ENCODE data around the gene FRMD4A. TPM values are rescaled to one million over a fixed set of nuclear protein-coding genes. Genes with fewer than 3 reads are reported as not detected.

FRMD4A gene
- total RNA-seq, 1 experiment from 2014 or later, result not detected

DNA sequence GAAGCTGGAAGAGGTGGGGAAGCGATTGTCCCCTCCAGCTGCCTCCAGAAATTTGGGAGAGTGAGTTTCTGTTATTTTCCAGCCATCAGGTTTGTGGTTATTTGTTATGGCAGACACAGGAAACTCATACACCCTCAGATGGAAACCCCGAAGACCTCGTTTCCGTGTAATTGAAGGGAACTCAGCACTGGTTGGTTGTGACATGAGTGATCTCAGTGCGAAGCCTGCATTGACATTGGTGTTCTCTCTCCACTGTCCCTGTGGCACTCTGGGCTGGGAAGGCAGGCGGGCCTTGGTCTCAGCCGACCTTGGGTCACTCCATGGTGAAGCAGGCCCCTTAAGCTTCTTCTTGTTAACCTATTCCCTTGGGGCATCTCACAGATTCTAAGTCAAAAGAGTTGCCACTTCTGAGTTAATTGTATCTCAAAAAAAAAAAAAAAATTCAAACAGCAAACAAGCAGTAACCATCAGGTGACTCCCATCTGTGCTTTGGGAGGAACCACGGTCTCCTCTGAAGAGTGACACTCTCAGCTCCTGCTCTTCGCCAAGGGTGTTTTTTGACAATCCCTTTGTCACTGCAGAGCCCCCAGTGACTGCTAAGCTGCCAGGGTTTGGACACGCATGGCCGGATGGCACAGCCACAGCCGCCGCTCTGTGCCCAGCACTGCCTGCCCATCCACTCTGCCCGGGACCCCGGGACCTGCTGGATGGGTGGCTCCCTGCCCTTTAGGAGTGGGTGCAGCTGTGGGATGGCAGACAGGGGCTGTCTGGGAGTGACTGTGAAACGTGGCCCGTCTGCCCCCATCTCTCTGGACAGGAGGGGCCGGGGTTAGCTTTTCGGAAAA, 510.4 kb downstream of the FRMD4A start:
- Histone ChIP-seq H3K27me3 (ENCODE audit: low read length) (0 out of 2 replicates have a peak, but pooled peaks cover 2% of the 10 kb centered on the region), H3K4me1 (ENCODE audit: low read length) (no peaks in the 10 kb centered on the region), H4K20me1 (ENCODE audit: insufficient read depth, low read depth, low read length) (no peaks in the 10 kb centered on the region), H3K36me3 (ENCODE audit: insufficient read depth, low read length) (no peaks in the 10 kb centered on the region), H3K9ac (ENCODE audit: low read length) (no peak overlapping the region), H3K4me2 (ENCODE audit: low read depth, low read length, poor library complexity, severe bottlenecking) (no peak overlapping the region), H2AFZ (ENCODE audit: low read length) (no peak overlapping the region), H3K9me3 (ENCODE audit: low read length) (no peaks in the 10 kb centered on the region), H3K79me2 (ENCODE audit: low read length) (no peaks in the 10 kb centered on the region), H3K4me3 (ENCODE audit: low read length) (no peak overlapping the region), H3K9me2 (replicated peaks; ENCODE audit: insufficient read depth, low read length) (no peaks in the 10 kb centered on the region), H3K27ac (ENCODE audit: low read length) (no peak overlapping the region)
- DNase-seq, result no peak

DNA sequence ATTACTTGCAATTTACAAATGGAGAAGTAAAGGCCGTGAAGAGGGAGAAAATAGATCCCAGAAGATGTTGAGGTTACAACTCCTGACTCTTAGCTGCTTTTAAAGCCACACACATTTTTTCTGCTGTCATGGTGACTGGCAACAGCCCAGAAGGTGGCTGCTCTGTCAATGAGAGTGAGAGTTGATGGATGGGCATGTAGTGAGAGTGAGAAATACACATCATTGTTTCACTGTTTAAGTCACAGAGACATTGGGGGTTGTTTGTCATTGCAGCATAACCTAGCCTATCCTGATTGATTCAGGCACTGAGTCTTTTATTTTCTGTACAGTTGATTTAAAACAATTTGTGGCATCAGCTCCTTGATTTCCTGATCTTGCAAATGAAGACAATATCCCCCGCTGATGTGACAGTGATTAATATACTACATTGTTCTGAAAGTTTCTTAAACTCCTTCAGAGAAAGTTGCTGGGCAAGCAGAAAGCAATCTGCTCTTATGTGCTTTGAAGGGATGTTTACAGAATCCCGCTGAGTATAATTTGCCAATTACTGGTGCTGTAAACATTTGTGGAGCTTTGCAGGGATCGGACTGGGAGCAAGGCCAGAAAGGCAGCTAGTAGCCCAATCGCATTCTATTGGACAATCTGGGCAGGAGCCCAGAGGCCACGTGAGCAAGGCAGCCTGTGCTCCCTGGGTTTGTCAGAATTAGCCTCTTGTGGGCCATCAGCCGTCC, 514.4 kb downstream of the FRMD4A start:
- Histone ChIP-seq H4K20me1 (ENCODE audit: insufficient read depth, low read depth, low read length) (no peaks in the 10 kb centered on the region), H3K4me1 (ENCODE audit: low read length) (no peaks in the 10 kb centered on the region), H3K36me3 (ENCODE audit: insufficient read depth, low read length) (no peaks in the 10 kb centered on the region), H3K27ac (ENCODE audit: low read length) (no peak overlapping the region), H3K4me2 (ENCODE audit: low read depth, low read length, poor library complexity, severe bottlenecking) (no peak overlapping the region), H3K4me3 (ENCODE audit: low read length) (no peak overlapping the region), H3K9ac (ENCODE audit: low read length) (no peak overlapping the region), H2AFZ (ENCODE audit: low read length) (no peak overlapping the region), H3K79me2 (ENCODE audit: low read length) (no peaks in the 10 kb centered on the region), H3K9me3 (ENCODE audit: low read length) (no peaks in the 10 kb centered on the region), H3K27me3 (ENCODE audit: low read length) (0 out of 2 replicates have a peak, but pooled peaks cover 2% of the 10 kb centered on the region), H3K9me2 (replicated peaks; ENCODE audit: insufficient read depth, low read length) (no peaks in the 10 kb centered on the region)
- no peak for DNase-seq

DNA sequence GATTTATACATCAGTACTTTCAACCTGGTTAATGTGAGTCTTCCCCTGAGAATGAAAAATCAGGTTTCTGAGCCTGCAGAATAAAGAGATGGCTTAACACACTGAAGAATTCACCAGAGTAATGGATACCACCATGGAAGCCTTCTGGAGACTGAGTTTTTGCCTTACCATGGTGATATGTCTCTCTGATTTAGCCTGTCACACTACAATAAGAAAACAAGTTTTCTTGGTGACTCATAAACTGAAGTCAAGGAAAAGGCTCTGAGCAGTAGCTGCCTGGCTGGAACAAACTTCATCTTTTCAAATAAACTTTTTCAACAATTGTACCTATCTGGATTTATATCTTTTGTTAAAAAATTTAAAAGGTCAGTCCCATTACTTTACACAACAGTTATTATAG, 515.0 kb downstream of the FRMD4A start:
- Histone ChIP-seq H2AFZ (ENCODE audit: low read length) (no peak overlapping the region), H3K27me3 (ENCODE audit: low read length) (0 out of 2 replicates have a peak, but pooled peaks cover 2% of the 10 kb centered on the region), H3K9me2 (replicated peaks; ENCODE audit: insufficient read depth, low read length) (no peaks in the 10 kb centered on the region), H3K36me3 (ENCODE audit: insufficient read depth, low read length) (no peaks in the 10 kb centered on the region), H4K20me1 (ENCODE audit: insufficient read depth, low read depth, low read length) (no peaks in the 10 kb centered on the region), H3K4me2 (ENCODE audit: low read depth, low read length, poor library complexity, severe bottlenecking) (no peak overlapping the region), H3K79me2 (ENCODE audit: low read length) (no peaks in the 10 kb centered on the region), H3K4me1 (ENCODE audit: low read length) (no peaks in the 10 kb centered on the region), H3K9ac (ENCODE audit: low read length) (no peak overlapping the region), H3K9me3 (ENCODE audit: low read length) (no peaks in the 10 kb centered on the region), H3K27ac (ENCODE audit: low read length) (no peak overlapping the region), H3K4me3 (ENCODE audit: low read length) (no peak overlapping the region)
- no peak for DNase-seq

DNA sequence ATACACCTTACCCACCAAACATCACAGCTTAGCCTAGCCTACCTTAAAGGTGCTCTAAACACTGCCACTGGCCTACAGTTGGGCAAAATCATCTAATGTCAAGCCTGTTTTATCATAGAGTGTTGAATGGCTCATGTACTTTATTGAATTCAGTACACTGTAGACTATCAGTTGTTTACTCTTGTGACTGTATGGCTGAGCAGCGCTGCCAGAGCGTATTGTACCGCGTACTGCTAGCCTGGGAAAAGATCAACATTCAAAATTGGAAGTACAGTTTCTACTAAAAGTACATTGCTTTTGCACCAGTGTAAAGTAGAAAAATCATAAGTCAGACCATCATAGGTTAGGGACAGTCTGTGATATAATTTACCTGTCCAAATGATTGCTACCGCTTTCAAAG, 517.2 kb downstream of the FRMD4A start:
- Histone ChIP-seq H2AFZ (ENCODE audit: low read length) (no peak overlapping the region), H4K20me1 (ENCODE audit: insufficient read depth, low read depth, low read length) (0 out of 2 replicates have a peak, but pooled peaks cover 3% of the 10 kb centered on the region), H3K9ac (ENCODE audit: low read length) (no peak overlapping the region), H3K9me3 (ENCODE audit: low read length) (no peaks in the 10 kb centered on the region), H3K79me2 (ENCODE audit: low read length) (no peaks in the 10 kb centered on the region), H3K9me2 (replicated peaks; ENCODE audit: insufficient read depth, low read length) (no peaks in the 10 kb centered on the region), H3K36me3 (ENCODE audit: insufficient read depth, low read length) (no peaks in the 10 kb centered on the region), H3K27me3 (ENCODE audit: low read length) (no peaks in the 10 kb centered on the region), H3K4me1 (ENCODE audit: low read length) (no peaks in the 10 kb centered on the region), H3K4me2 (ENCODE audit: low read depth, low read length, poor library complexity, severe bottlenecking) (no peak overlapping the region), H3K27ac (ENCODE audit: low read length) (no peak overlapping the region), H3K4me3 (ENCODE audit: low read length) (no peak overlapping the region)
- DNase-seq, result no peak

DNA sequence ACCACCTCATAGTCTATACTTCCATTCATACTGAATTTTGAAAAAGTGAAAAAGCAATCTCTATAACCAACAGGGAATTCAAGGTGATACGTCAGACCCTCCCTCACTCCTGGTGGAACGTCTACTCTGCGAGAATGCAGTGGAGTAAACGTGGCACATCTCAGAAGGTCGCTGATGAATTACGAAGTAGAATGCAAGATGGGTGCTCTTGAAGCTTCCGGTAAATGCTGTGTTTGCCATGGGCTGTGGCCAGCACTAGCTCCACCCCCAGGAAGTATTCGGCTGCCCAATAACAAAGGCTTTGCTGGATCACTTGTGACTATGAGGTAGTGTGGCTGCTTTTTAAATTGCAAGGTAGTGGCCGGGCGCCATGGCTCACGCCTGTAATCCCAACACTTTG, 517.9 kb downstream of the FRMD4A start:
- H4K20me1 ChIP-seq (ENCODE audit: insufficient read depth, low read depth, low read length), result 0 out of 2 replicates have a peak, but pooled peaks cover 3% of the 10 kb centered on the region
- H3K9me3 ChIP-seq (ENCODE audit: low read length), result no peaks in the 10 kb centered on the region
- H3K79me2 ChIP-seq (ENCODE audit: low read length), result no peaks in the 10 kb centered on the region
- H3K36me3 ChIP-seq (ENCODE audit: insufficient read depth, low read length), result no peaks in the 10 kb centered on the region
- H3K27ac ChIP-seq (ENCODE audit: low read length), result no peak overlapping the region
- H3K4me3 ChIP-seq (ENCODE audit: low read length), result no peak overlapping the region
- H3K4me1 ChIP-seq (ENCODE audit: low read length), result no peaks in the 10 kb centered on the region
- no peaks in the 10 kb centered on the region for H3K27me3 ChIP-seq (ENCODE audit: low read length)
- DNase-seq, result no peak
- H2AFZ ChIP-seq (ENCODE audit: low read length), result no peak overlapping the region
- no peak overlapping the region for H3K9ac ChIP-seq (ENCODE audit: low read length)
- H3K9me2 ChIP-seq (replicated peaks; ENCODE audit: insufficient read depth, low read length), result no peaks in the 10 kb centered on the region
- no peak overlapping the region for H3K4me2 ChIP-seq (ENCODE audit: low read depth, low read length, poor library complexity, severe bottlenecking)

DNA sequence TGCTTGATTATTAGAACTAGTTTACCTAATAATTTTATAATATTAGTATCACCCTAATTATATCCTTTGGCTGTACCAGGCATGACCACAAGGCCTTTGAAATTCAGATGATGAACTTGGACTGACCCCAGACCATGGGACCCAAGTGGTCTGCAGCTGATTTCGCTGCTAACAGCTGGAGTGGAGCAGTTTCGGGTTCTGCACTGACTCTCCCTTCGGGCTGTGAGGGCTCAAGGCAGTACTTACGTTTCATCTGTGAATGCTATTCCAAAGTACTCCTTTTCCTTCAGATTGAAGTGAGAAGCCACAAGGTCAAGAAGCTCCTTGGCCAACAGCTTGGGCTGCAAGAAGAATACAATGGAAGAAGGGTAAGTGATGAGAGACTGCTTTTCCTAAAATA, 520.2 kb downstream of the FRMD4A start:
- Histone ChIP-seq H3K27ac (ENCODE audit: low read length) (no peak overlapping the region), H3K27me3 (ENCODE audit: low read length) (no peaks in the 10 kb centered on the region), H3K4me1 (ENCODE audit: low read length) (no peaks in the 10 kb centered on the region), H4K20me1 (ENCODE audit: insufficient read depth, low read depth, low read length) (0 out of 2 replicates have a peak, but pooled peaks cover 3% of the 10 kb centered on the region), H3K9me2 (replicated peaks; ENCODE audit: insufficient read depth, low read length) (no peaks in the 10 kb centered on the region), H2AFZ (ENCODE audit: low read length) (no peak overlapping the region), H3K36me3 (ENCODE audit: insufficient read depth, low read length) (no peaks in the 10 kb centered on the region), H3K79me2 (ENCODE audit: low read length) (no peaks in the 10 kb centered on the region), H3K9ac (ENCODE audit: low read length) (no peak overlapping the region), H3K4me2 (ENCODE audit: low read depth, low read length, poor library complexity, severe bottlenecking) (no peak overlapping the region), H3K9me3 (ENCODE audit: low read length) (no peaks in the 10 kb centered on the region), H3K4me3 (ENCODE audit: low read length) (no peak overlapping the region)
- no peak for DNase-seq

DNA sequence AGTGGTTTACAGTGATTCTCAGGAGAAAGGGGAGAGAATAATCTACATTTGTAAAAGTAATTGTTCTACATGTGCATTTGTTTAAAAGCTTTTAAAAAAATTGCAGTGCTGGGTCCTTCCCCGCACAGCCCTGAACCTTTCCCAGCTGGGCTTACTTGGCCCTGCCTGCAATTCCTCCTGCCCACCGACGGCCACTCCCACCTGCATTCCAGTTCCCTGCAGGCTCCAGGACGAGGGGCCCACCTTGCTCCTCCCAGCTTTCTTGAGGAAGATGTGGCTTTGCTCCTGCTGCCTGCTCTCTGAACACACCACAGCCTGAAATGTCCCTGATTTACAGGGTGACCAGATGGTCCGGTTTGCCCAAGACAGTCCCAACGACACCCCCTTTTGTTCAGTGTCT, 521.3 kb downstream of the FRMD4A start:
- Histone ChIP-seq H3K4me3 (ENCODE audit: low read length) (no peak overlapping the region), H3K9me2 (replicated peaks; ENCODE audit: insufficient read depth, low read length) (no peaks in the 10 kb centered on the region), H3K9ac (ENCODE audit: low read length) (no peak overlapping the region), H3K4me1 (ENCODE audit: low read length) (no peaks in the 10 kb centered on the region), H4K20me1 (ENCODE audit: insufficient read depth, low read depth, low read length) (0 out of 2 replicates have a peak, but pooled peaks cover 3% of the 10 kb centered on the region), H3K9me3 (ENCODE audit: low read length) (no peaks in the 10 kb centered on the region), H2AFZ (ENCODE audit: low read length) (no peak overlapping the region), H3K27me3 (ENCODE audit: low read length) (no peaks in the 10 kb centered on the region), H3K36me3 (ENCODE audit: insufficient read depth, low read length) (no peaks in the 10 kb centered on the region), H3K27ac (ENCODE audit: low read length) (no peak overlapping the region), H3K79me2 (ENCODE audit: low read length) (no peaks in the 10 kb centered on the region), H3K4me2 (ENCODE audit: low read depth, low read length, poor library complexity, severe bottlenecking) (no peak overlapping the region)
- DNase-seq, result no peak

Measured in Karpas-422 (cell line).